22Rv1 (cell line): Measurements from ENCODE around the gene KRTAP12-1.

ENCODE experiments used
- H3K27ac ChIP-seq: fragments of 450-650 bp; 2 replicates; pipeline ENCODE4 v1.5.1; 2017
- CTCF ChIP-seq: fragments of 450-650 bp; IDR thresholded peaks from 2 replicates; pipeline ENCODE4 v1.5.1; 2017; ENCODE audit warnings: mild to moderate bottlenecking
- ZFX ChIP-seq: fragments of 450-650 bp; IDR thresholded peaks from 2 replicates; pipeline ENCODE4 v1.6.1; 2017; ENCODE audit warnings: antibody characterized with exemption, borderline replicate concordance

Gene KRTAP12-1

GRCh38 chr21:44681861-44682579 lies at the start of gene KRTAP12-1:
Gene KRTAP12-1, minus strand, starts transcription at chr21:44682163. Its CDS starts 40 bp downstream, at chr21:44682123.
- TF ChIP-seq CTCF (no peak), ZFX (no peak)
- no peak within 1 kb of the TSS for H3K27ac ChIP-seq

- no peak for TF ChIP-seq CTCF
- no peak for TF ChIP-seq ZFX
- H3K27ac ChIP-seq, result no peak overlapping the region
Observed at GRCh38 chr21:44730951-44731579, 49.1 kb upstream of the KRTAP12-1 start.

- TF ChIP-seq ZFX, result no peak
- no peak for TF ChIP-seq CTCF
- no peak overlapping the region for H3K27ac ChIP-seq
Observed at GRCh38 chr21:44730028-44730395, 48.0 kb upstream of the KRTAP12-1 start.

- TF ChIP-seq ZFX, result no peak
- TF ChIP-seq CTCF, result no peak
Observed at GRCh38 chr21:44729336-44730027, 47.5 kb upstream of the KRTAP12-1 start.

GRCh38 chr21:44728716-44729115 lies 46.8 kb upstream of the KRTAP12-1 start:
- no peak for TF ChIP-seq ZFX
- H3K27ac ChIP-seq, result no peak overlapping the region

More at GRCh38 chr21:44729336-44730027, 47.5 kb upstream of the KRTAP12-1 start:
- no peak overlapping the region for H3K27ac ChIP-seq

- H3K27ac ChIP-seq, result no peak overlapping the region
- no peak for TF ChIP-seq CTCF
- TF ChIP-seq ZFX, result no peak
Observed at GRCh38 chr21:44727757-44728156, 45.8 kb upstream of the KRTAP12-1 start.

- H3K27ac ChIP-seq, result no peak overlapping the region
- TF ChIP-seq ZFX (no peak), CTCF (no peak)
Observed at GRCh38 chr21:44727321-44727720, 45.4 kb upstream of the KRTAP12-1 start.
